Mesothelial cell of epicardium (in vitro differentiated cells): ENCODE measurements around the gene ACVRL1. TPM values are rescaled to one million over a fixed set of nuclear protein-coding genes. Genes with fewer than 3 reads are reported as not detected.

Experiments used
- DNase-seq, 2 experiments: peaks; one replicate each; pipeline ENCODE4 v3.0.0; 2021; ENCODE audit warnings: low spot score in 2 of 2; ENCODE audit not compliant: unreplicated experiment in 2 of 2
- H3K27ac Mint-ChIP-seq: 2 replicates; pipeline ENCODE4 v1.8.0; 2021; ENCODE audit warnings: mixed read lengths
- H3K27me3 Mint-ChIP-seq: 2 replicates; pipeline ENCODE4 v1.8.0; 2021; ENCODE audit warnings: low read depth, mixed read lengths
- H3K36me3 Mint-ChIP-seq: 2 replicates; pipeline ENCODE4 v1.8.0; 2021; ENCODE audit warnings: mixed read lengths
- H3K4me1 Mint-ChIP-seq: 2 replicates; pipeline ENCODE4 v1.8.0; 2021; ENCODE audit warnings: mixed read lengths
- H3K4me3 Mint-ChIP-seq: 2 replicates; pipeline ENCODE4 v1.8.0; 2021; ENCODE audit warnings: mild to moderate bottlenecking, moderate library complexity, mixed read lengths
- H3K9me3 Mint-ChIP-seq: 2 replicates; pipeline ENCODE4 v1.8.0; 2021; ENCODE audit warnings: mixed read lengths
- total RNA-seq: library from RNA; stranded (reverse); gene quantifications from 3 replicates; pipeline ENCODE4 v1.2.1, GENCODE V29; 2021
- TF ChIP-seq, protein P1 (sequence below): fragments of 200-600 bp; sonication (generic); IDR thresholded peaks from one replicate; pipeline ENCODE4 v1.5.0; 2021; ENCODE audit warnings: antibody characterized with exemption; ENCODE audit not compliant: unreplicated experiment

Gene ACVRL1
- total RNA-seq, 1 donor from 2014 or later, result not detected

DNA sequence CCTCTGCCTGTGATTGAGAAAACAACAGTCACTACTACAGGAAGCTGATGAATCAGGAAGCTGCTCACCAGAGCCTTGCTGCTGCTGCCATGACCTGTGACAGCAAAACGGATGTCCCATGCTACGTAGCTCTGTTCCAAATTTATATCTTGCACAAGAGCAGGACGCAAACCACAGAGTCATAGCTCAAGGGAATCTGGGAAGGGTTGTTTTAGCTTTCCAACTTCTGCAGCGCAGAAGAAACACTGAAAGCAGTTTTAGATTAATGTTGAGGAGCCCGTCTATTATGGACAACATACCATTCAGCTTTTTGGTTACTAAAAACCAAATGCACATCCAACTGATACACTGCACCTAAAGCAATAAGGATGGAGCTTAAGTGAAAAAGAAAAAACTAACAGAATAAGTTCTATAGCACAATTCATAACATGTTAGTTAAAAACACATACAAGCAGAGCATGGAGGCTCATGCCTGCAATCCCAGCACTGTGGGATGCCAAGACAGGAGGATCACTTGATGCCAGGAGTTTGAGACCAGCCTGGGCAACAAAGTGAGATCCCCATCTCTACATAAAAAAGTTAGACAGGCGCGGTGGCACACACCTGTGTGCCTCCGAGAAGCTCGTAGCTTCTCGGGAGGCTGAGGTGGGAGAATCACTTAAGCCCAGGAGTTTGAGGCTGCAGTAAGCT lies 21.1 kb upstream of the ACVRL1 start:
- no peak for DNase-seq
- Mint-ChIP-seq H3K27me3 (peaks cover 6% of the 10 kb centered on the region), H3K9me3 (no peaks in the 10 kb centered on the region), H3K4me1 (peaks cover 12% of the 10 kb centered on the region), H3K36me3 (no peaks in the 10 kb centered on the region), H3K27ac (no peak overlapping the region), H3K4me3 (no peak overlapping the region)
- TF ChIP-seq, protein P1, sequence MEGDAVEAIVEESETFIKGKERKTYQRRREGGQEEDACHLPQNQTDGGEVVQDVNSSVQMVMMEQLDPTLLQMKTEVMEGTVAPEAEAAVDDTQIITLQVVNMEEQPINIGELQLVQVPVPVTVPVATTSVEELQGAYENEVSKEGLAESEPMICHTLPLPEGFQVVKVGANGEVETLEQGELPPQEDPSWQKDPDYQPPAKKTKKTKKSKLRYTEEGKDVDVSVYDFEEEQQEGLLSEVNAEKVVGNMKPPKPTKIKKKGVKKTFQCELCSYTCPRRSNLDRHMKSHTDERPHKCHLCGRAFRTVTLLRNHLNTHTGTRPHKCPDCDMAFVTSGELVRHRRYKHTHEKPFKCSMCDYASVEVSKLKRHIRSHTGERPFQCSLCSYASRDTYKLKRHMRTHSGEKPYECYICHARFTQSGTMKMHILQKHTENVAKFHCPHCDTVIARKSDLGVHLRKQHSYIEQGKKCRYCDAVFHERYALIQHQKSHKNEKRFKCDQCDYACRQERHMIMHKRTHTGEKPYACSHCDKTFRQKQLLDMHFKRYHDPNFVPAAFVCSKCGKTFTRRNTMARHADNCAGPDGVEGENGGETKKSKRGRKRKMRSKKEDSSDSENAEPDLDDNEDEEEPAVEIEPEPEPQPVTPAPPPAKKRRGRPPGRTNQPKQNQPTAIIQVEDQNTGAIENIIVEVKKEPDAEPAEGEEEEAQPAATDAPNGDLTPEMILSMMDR, result no peak

DNA sequence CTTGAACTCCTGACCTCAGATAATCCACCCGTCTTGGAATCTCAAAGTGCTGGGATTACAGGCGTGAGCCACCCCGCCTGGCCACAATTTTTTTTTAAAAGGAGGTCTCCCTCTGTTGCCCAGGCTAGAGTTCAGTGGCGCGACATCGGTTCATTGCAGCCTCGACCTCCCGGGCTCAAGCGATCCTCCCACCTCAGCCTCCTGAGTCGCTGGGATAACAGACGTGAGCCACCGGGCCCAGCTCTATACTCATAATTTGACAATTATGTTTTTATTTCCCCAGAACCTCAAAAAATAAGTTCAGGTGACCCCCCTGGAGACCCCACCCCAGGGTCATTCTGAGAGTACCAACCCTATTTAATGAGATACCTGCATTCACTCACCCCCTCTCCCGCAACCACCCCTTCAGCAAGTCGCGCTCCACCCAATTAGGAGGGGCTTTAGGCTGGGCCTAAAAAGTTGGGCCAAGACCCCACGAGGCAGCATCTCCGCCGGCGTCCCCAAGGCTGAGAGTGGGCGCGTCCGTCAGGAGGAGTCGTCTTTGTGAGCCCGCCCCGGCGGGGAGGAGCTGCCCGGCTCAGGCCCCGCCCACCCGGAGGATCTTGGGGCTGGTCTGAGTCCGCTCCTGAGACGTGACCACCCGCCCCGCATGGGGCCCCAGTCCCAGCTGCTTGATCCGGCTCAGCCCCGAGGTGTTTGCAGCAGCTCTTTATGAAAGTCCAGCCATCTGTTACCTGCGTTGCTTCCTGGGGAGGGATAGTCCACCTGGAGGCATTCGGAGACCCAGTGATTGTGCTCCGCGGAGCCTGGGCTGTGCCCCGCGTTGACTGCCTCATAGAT lies 19.6 kb upstream of the ACVRL1 start, which contains the start of gene ANKRD33:
Gene ANKRD33, plus strand, starts transcription at position 628 of the 840 bp plus-strand sequence. Its CDS starts 84 bp downstream, at position 712.
- Mint-ChIP-seq H3K27me3 (peaks cover 6% of the 10 kb centered on the region), H3K4me1 (peaks cover 12% of the 10 kb centered on the region), H3K27ac (no peak within 1 kb of the TSS), H3K36me3 (no peaks in the 10 kb centered on the region), H3K9me3 (no peaks in the 10 kb centered on the region), H3K4me3 (peak within 1 kb of the TSS; percentile 34)
- DNase-seq, result peak in 1 of 2 experiments; percentile 67
- TF ChIP-seq, protein P1, result no peak

DNA sequence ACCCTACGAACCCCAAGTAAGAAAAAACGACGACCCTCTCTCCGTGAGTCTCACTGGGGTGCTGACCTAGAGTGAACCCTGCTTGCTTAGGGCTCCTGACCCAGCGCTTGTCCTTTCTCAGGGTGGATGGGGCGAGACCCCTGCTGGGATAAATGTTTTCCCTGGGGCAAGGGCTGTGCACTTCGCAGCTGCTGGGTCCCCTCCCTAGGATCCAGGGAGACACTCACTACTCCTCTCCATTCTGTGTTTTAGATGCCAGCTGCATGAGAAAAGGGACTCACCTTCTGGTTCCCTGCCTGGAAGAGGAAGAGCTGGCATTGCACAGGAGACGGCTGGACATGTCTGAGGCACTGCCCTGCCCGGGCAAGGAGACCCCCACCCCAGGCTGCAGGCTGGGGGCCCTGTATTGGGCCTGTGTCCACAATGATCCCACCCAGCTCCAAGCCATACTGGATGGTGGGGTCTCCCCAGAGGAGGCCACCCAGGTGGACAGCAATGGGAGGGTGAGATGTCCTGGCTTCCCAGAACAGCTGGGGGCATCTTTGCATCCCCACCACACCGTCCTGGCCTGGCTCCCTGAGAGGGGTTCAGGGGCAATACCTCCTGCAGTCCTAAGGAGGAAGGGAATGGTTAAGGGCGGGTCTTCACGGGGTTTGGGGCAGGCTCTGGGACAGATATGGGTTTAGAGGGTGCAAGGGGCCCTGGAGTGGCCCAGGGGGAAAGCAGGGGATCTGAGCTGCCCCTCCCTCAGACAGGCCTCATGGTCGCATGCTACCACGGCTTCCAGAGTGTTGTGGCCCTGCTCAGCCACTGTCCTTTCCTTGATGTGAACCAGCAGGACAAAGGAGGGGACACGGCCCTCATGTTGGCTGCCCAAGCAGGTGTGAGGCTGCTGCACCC lies 18.7 kb upstream of the ACVRL1 start:
- DNase-seq, result no peak
- Mint-ChIP-seq H3K9me3 (no peaks in the 10 kb centered on the region), H3K27me3 (peaks cover 6% of the 10 kb centered on the region), H3K4me3 (peak overlapping the region; percentile 34), H3K27ac (no peak overlapping the region), H3K36me3 (no peaks in the 10 kb centered on the region), H3K4me1 (peaks cover 12% of the 10 kb centered on the region)
- TF ChIP-seq, protein P1, result no peak

DNA sequence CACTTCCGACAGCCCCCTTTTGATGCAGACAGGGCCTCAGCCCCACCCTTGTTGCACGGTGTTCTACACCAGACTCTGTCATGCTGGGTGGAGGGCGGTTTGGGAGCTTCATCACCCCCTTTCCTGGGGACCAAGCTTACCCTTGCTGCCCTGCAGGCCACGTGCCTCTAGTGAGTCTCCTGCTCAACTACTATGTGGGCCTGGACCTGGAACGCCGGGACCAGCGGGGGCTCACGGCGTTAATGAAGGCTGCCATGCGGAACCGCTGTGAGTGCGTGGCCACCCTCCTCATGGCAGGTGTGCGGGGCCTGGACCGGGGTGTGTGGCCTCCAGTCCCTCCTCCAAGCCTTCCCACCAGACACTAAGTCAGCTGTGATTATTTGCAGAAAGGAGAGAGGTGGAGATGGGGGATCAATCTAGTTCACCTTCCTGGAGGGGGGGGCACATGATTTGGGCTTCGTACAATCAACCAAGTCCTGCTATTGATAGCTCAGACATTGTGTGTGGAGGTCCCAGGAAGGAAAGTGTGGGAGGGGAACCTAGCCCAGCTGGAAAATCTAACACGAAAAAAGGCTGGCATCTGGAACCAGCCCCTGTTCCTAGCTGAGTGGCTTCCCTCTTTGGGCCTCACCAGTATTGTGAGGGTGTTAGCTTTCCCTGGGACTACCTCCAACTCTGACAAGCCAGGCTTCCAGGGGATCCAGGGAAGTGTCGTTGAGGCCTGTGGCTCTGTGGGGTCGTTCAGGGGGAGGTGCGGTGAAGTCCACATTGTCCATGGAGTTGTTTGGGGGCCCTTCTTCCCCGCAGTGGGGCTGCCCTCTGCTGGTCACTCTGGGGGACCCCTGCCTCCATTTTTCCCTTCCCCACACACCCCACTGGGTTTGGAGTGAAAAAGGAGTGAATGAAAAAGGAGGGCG lies 17.8 kb upstream of the ACVRL1 start:
- Mint-ChIP-seq H3K36me3 (no peaks in the 10 kb centered on the region), H3K4me1 (peaks cover 12% of the 10 kb centered on the region), H3K4me3 (no peak overlapping the region), H3K27me3 (peaks cover 6% of the 10 kb centered on the region), H3K27ac (no peak overlapping the region), H3K9me3 (no peaks in the 10 kb centered on the region)
- DNase-seq, result no peak
- TF ChIP-seq, protein P1, result no peak
